GM12874 (cell line): Measurements from ENCODE around the gene AP1M2.

Experiments used
- CTCF ChIP-seq: IDR thresholded peaks from 2 replicates; pipeline ENCODE4 v1.5.1; 2011; ENCODE audit warnings: low read depth, mild to moderate bottlenecking, control low read depth, low read length, moderate library complexity; ENCODE audit not compliant: insufficient read depth

AP1M2 gene

GRCh38 chr19:10587022-10587838 is at the start of gene AP1M2:
Gene AP1M2 (minus strand): TSS chr19:10587312. CDS start chr19:10587231, 81 bp downstream.
- no peak for TF ChIP-seq CTCF

- no peak for TF ChIP-seq CTCF
Observed at GRCh38 chr19:10636304-10636972, 49.3 kb upstream of the AP1M2 start.

DNA sequence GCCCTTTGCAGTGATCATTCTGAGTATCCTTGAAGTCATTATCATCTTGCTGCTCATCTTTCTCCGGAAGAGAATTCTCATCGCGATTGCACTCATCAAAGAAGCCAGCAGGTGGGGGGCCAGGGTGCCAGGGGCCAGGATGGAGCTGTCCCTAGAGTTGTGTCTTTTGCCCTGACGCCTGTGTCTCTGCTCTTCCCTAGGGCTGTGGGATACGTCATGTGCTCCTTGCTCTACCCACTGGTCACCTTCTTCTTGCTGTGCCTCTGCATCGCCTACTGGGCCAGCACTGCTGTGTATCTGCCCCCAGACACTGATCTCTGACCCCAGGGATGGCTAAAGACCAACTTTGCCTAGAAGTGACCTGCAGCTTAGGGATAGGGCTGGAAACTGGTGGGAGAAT is 47.9 kb upstream of the AP1M2 start:
- no peak for TF ChIP-seq CTCF

DNA sequence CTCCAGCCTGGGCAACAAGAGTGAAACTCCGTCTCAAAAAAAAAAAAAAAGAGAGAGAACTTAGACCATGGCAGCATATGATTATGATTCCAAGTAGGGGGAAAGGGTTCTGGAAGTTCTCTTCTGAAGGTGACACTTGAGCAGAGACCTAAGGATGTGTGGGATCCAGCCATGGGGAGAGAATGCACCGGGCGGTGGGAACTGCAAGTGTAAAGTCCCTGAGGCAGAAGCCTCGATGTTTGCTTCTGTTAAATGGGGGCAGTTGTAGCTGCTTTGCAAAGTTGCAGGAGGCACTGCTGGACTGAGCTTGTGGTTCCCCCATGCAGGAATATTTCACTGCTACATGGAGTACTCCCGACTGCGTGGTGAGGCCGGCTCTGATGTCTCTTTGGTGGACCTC is 47.3 kb upstream of the AP1M2 start:
- TF ChIP-seq CTCF, result no peak

- TF ChIP-seq CTCF, result no peak
Observed at GRCh38 chr19:10631874-10632273, 44.8 kb upstream of the AP1M2 start.

- no peak for TF ChIP-seq CTCF
Observed at GRCh38 chr19:10625762-10626138, 38.6 kb upstream of the AP1M2 start.

DNA sequence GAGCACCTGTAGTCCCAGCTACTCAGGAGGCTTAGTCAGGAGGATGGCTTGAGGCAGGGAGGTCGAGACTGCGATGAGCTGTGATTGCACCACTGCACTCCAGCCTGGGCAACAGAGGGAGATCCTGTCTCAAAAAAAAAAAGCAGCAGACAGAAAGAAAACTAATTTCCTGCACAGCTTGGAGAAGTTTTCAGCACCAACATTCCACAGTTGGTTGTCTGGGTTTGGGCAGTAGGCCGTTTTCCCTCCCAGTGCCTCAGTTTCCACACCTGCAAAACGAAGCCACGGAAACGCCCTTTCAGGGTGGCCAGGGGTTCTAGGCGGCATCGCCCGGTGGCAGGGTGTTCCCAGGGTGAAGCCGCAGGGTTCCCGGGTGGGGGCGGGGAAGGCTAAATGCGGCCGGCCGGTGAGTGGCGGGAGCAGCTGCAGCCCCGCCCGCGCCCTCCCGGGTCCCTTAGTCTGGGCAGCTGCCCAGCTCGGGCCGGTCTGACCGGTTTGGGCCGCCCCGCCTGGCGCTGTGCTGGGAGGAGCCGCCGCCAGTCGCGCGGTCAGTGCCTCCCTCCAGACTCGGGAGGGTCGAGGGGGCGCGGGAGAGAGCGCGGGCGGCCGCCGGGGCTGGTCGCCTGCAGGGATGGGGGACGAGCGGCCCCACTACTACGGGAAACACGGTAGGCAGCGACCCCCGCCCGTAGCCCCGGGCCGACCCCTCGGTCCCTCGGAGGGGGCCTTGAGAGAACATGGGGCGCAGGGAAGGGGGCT is 38.1 kb upstream of the AP1M2 start, which contains the start of gene SLC44A2:
TSS of gene SLC44A2 (plus strand) at position 551 of the 759 bp plus-strand sequence. CDS start at position 632, 81 bp downstream.
- TF ChIP-seq CTCF, result no peak
